GM21737 (cell line): ENCODE measurements around the gene FAM217B.

Source experiments
- ATAC-seq: cut with Tn5 transposase; IDR thresholded peaks from one replicate; pipeline ENCODE4 v1.9.1; 2021; ENCODE audit warnings: mild to moderate bottlenecking, moderate library complexity; ENCODE audit not compliant: unreplicated experiment

The FAM217B gene

GRCh38 chr20:59972037-59972801, 32.0 kb downstream of the FAM217B start:
- no peak for ATAC-seq

- ATAC-seq = no peak
Measured at GRCh38 chr20:59976156-59976782, 36.1 kb downstream of the FAM217B start.

- no peak for ATAC-seq
Measured at GRCh38 chr20:59977086-59977485, 36.9 kb downstream of the FAM217B start.

GRCh38 chr20:59983076-59983475, 42.9 kb downstream of the FAM217B start:
- ATAC-seq = no peak

GRCh38 chr20:59984541-59984940, 44.4 kb downstream of the FAM217B start:
- ATAC-seq = no peak

- no peak for ATAC-seq
Measured at GRCh38 chr20:59985164-59985563, 45.0 kb downstream of the FAM217B start.

- no peak for ATAC-seq
Measured at GRCh38 chr20:59985864-59986263, 45.7 kb downstream of the FAM217B start.

GRCh38 chr20:59987135-59987534, 46.9 kb downstream of the FAM217B start:
- ATAC-seq = no peak

- no peak for ATAC-seq
Measured at GRCh38 chr20:59988141-59988540, 48.0 kb downstream of the FAM217B start.

- ATAC-seq = no peak
Measured at GRCh38 chr20:59992526-59993084, 52.4 kb downstream of the FAM217B start.

- no peak for ATAC-seq
Measured at GRCh38 chr20:59993736-59994430, 53.7 kb downstream of the FAM217B start.

- no peak for ATAC-seq
Measured at GRCh38 chr20:59994697-59995122, 54.5 kb downstream of the FAM217B start.

- no peak for ATAC-seq
Measured at GRCh38 chr20:59996108-59996507, 55.9 kb downstream of the FAM217B start.

GRCh38 chr20:59997896-59998295, 57.7 kb downstream of the FAM217B start:
- ATAC-seq = no peak
